22Rv1 (cell line): Measurements from ENCODE around the gene RBM44.
"Not testable (repeated sequence)": the region's sequence is repeated elsewhere in the genome, so short reads cannot be mapped to it uniquely, and the experiment has no call there.

ENCODE experiments used
- H3K27ac ChIP-seq: fragments of 450-650 bp; 2 replicates; pipeline ENCODE4 v1.5.1; 2017
- CTCF ChIP-seq: fragments of 450-650 bp; IDR thresholded peaks from 2 replicates; pipeline ENCODE4 v1.5.1; 2017; ENCODE audit warnings: mild to moderate bottlenecking
- ZFX ChIP-seq: fragments of 450-650 bp; IDR thresholded peaks from 2 replicates; pipeline ENCODE4 v1.6.1; 2017; ENCODE audit warnings: antibody characterized with exemption, borderline replicate concordance

The RBM44 gene

GRCh38 chr2:237765875-237766274, 32.7 kb upstream of the RBM44 start:
- H3K27ac ChIP-seq = no peak overlapping the region

GRCh38 chr2:237766340-237766739, 32.2 kb upstream of the RBM44 start:
- no peak overlapping the region for H3K27ac ChIP-seq
- TF ChIP-seq ZFX (no peak), CTCF (no peak)

More at GRCh38 chr2:237765875-237766274, 32.7 kb upstream of the RBM44 start:
- no peak for TF ChIP-seq CTCF
- no peak for TF ChIP-seq ZFX

- no peak for TF ChIP-seq CTCF
- TF ChIP-seq ZFX = no peak
- H3K27ac ChIP-seq = no peak overlapping the region
Observed at GRCh38 chr2:237772513-237772912, 26.1 kb upstream of the RBM44 start.

- TF ChIP-seq ZFX = no peak
- no peak for TF ChIP-seq CTCF
- no peak overlapping the region for H3K27ac ChIP-seq
Observed at GRCh38 chr2:237773826-237774225, 24.8 kb upstream of the RBM44 start.

- TF ChIP-seq CTCF (peak; percentile 93), ZFX (no peak)
- H3K27ac ChIP-seq = peak overlapping the region; percentile 44
Observed at GRCh38 chr2:237774811-237775553, 23.6 kb upstream of the RBM44 start.

GRCh38 chr2:237779521-237779920, 19.1 kb upstream of the RBM44 start:
- TF ChIP-seq ZFX (no peak), CTCF (no peak)
- no peak overlapping the region for H3K27ac ChIP-seq

- TF ChIP-seq CTCF (no peak), ZFX (no peak)
- H3K27ac ChIP-seq = no peak overlapping the region
Observed at GRCh38 chr2:237782181-237782580, 16.4 kb upstream of the RBM44 start.

GRCh38 chr2:237783678-237784077, 14.9 kb upstream of the RBM44 start:
- not testable (repeated sequence) for H3K27ac ChIP-seq
